Measurements from ENCODE around the gene CCSER1.
"Not testable (repeated sequence)": the region's sequence is repeated elsewhere in the genome, so short reads cannot be mapped to it uniquely, and the experiment has no call there.

CCSER1 gene

DNA sequence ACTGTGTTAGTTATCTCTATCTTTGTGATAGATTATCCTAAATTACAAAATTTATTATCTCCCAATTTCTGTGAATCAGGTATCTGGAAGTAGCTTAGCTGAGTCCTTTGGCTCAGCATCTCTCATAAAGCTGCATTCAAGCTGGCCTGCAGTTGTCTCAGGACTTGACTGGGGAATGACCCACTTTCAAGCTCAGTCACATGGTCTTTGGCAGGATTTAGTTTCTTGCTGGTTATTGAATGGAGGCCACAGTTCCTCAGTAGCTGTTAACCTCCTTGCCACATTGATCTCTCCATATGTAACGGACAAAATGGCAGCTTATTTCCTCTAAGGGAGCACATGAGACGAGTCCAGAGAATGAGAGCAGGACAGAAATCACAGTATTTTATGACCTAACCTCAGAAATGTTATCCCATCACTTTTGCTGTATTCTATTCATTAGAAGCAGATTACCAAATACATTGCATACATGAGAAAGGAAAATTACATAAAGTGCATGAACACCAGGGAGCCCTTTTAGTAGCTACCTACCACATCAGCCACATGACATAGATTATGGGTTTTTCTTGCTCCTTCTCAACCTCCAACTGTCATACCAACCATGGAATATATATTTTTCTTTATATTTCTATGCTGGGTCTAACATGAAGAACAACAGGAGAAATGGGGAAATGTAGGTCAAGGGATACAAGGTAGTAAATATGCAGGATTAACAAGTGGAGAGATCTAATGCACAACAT is 730.1 kb downstream of the CCSER1 start:
- H3K4me3 ChIP-seq (ENCODE audit: low read depth, low read length) = no peak overlapping the region
- TF ChIP-seq CTCF (IDR thresholded peaks at IDR 0.05; ENCODE audit: low read depth, low read length) = no peak
- in situ Hi-C loops (cut with HindIII; ENCODE audit: low sequenced_read_pairs) = no loop called here
- DNase-seq (ENCODE audit: low read depth, low spot score) = no peak

GRCh38 chr4:90875791-90876190 is 748.6 kb downstream of the CCSER1 start:
- TF ChIP-seq CTCF (IDR thresholded peaks at IDR 0.05; ENCODE audit: low read depth, low read length) = no peak
- in situ Hi-C loops (cut with HindIII; ENCODE audit: low sequenced_read_pairs) = no loop called here
- H3K4me3 ChIP-seq (ENCODE audit: low read depth, low read length) = no peak overlapping the region
- no peak for DNase-seq (ENCODE audit: low read depth, low spot score)

DNA sequence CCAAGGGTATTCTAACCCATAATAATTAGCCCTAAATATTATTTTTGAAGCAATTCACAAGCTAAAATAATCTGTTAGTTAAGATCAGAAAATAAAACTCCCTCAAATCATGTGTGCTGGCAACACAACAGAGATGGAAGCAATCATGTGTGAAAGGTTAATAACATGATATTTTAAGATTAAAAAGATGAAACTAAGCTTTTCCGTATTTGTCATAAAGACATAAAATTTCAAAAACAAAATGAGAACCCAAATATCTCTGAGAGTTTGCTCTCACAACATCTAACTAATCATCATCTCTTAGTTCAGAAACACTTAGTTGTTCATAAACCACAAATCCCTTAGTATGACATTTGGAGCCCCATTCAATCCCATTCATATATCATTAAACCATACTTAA is 749.1 kb downstream of the CCSER1 start:
- H3K4me3 ChIP-seq (ENCODE audit: low read depth, low read length) = no peak overlapping the region
- DNase-seq (ENCODE audit: low read depth, low spot score) = no peak
- in situ Hi-C loops (cut with HindIII; ENCODE audit: low sequenced_read_pairs) = no loop called here
- TF ChIP-seq CTCF (IDR thresholded peaks at IDR 0.05; ENCODE audit: low read depth, low read length) = no peak

DNA sequence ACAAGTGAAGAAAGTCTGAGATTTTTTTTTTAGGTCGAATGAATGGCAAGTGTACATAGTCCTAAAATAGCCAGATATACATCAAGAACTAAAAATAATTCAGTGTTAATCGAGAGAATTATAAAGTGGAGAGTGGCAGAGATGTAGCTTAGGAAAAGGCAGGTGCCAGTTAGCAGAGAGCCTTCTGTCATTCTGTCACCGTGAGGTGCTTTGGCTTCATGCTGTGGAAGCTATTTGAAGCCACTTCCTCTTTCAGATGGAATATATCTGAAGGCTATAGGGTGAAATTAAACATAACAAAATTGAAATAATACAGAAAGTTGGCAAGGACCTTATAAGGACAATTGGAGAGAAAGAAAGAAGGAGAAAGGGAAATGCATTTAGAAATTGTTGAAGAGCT is 756.3 kb downstream of the CCSER1 start:
- H3K4me3 ChIP-seq (ENCODE audit: low read depth, low read length) = no peak overlapping the region
- in situ Hi-C loops (cut with HindIII; ENCODE audit: low sequenced_read_pairs) = no loop called here
- no peak for DNase-seq (ENCODE audit: low read depth, low spot score)
- TF ChIP-seq CTCF (IDR thresholded peaks at IDR 0.05; ENCODE audit: low read depth, low read length) = no peak

DNA sequence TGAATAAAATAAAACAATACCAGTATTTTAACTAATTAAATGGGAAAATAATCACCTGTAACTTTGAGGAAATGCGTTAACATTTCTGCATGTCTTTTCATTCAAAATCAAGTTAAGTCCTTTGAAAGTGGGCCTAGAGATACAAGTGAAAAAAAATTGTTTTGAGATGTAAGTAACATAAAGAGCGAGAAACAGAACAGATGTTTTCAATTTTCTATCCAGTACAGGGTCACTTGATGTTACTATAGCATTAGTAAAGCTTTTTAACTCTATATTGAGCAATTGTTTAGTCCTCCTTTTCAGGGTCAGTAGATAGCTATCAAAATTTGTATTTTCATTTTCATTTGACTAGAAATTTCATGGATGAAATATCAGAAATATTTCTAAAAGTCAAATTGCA is 761.4 kb downstream of the CCSER1 start:
- no peak overlapping the region for H3K4me3 ChIP-seq (ENCODE audit: low read depth, low read length)
- TF ChIP-seq CTCF (IDR thresholded peaks at IDR 0.05; ENCODE audit: low read depth, low read length) = no peak
- no peak for DNase-seq (ENCODE audit: low read depth, low spot score)
- in situ Hi-C loops (cut with HindIII; ENCODE audit: low sequenced_read_pairs) = no loop called here

GRCh38 chr4:90889171-90889570 is 762.0 kb downstream of the CCSER1 start:
- no peak overlapping the region for H3K4me3 ChIP-seq (ENCODE audit: low read depth, low read length)
- in situ Hi-C loops (cut with HindIII; ENCODE audit: low sequenced_read_pairs) = no loop called here
- no peak for DNase-seq (ENCODE audit: low read depth, low spot score)

GRCh38 chr4:90903413-90903812 is 776.2 kb downstream of the CCSER1 start:
- DNase-seq (ENCODE audit: low read depth, low spot score); H3K4me3 ChIP-seq (ENCODE audit: low read depth, low read length); in situ Hi-C loops (cut with HindIII; ENCODE audit: low sequenced_read_pairs): not testable (repeated sequence)

More at GRCh38 chr4:90889171-90889570, 762.0 kb downstream of the CCSER1 start:
- TF ChIP-seq CTCF (IDR thresholded peaks at IDR 0.05; ENCODE audit: low read depth, low read length) = no peak

All from astrocyte of the spinal cord (primary cell).